Measurements from ENCODE around the gene SORD. TPM values are rescaled to one million over a fixed set of nuclear protein-coding genes. Genes with fewer than 3 reads are reported as not detected.
"Not testable (repeated sequence)": the region's sequence is repeated elsewhere in the genome, so short reads cannot be mapped to it uniquely, and the experiment has no call there.

Gene SORD
- total RNA-seq, 2 experiments from 2014 or later = 14.5 to 15.6 TPM

GRCh38 chr15:45080593-45080992, 57.6 kb downstream of the SORD start:
- H3K36me3 Mint-ChIP-seq; POLR2A ChIA-PET; H3K9me3 Mint-ChIP-seq; DNase-seq; H3K4me3 Mint-ChIP-seq; intact Hi-C loops (cut with micrococcal nuclease); H3K27ac Mint-ChIP-seq; CTCF ChIA-PET; H3K4me1 Mint-ChIP-seq (ENCODE audit: low read depth); H3K27me3 Mint-ChIP-seq: not testable (repeated sequence)

GRCh38 chr15:45082412-45082811, 59.4 kb downstream of the SORD start:
- H3K9me3 Mint-ChIP-seq; intact Hi-C loops (cut with micrococcal nuclease); H3K27me3 Mint-ChIP-seq; H3K27ac Mint-ChIP-seq; DNase-seq; H3K36me3 Mint-ChIP-seq; H3K4me1 Mint-ChIP-seq (ENCODE audit: low read depth); CTCF ChIA-PET; H3K4me3 Mint-ChIP-seq; POLR2A ChIA-PET: not testable (repeated sequence)

GRCh38 chr15:45083223-45083622, 60.2 kb downstream of the SORD start:
- no peak overlapping the region for H3K27ac Mint-ChIP-seq

GRCh38 chr15:45084163-45084562, 61.2 kb downstream of the SORD start:
- Mint-ChIP-seq H3K9me3 (no peaks in the 10 kb centered on the region), H3K27ac (no peak overlapping the region), H3K36me3 (no peaks in the 10 kb centered on the region), H3K4me1 (ENCODE audit: low read depth) (no peaks in the 10 kb centered on the region), H3K4me3 (no peak overlapping the region), H3K27me3 (peaks cover 14% of the 10 kb centered on the region)
- ChIA-PET POLR2A (no interaction called here), CTCF (interaction anchor here (1.2 kb wide), 1 partner anchor 34 kb away, joined by 7 read pairs; no protein-coding TSS in a partner anchor)
- no peak for DNase-seq
- intact Hi-C loops (cut with micrococcal nuclease) = no loop called here

More at GRCh38 chr15:45083223-45083622, 60.2 kb downstream of the SORD start:
- DNase-seq = no peak
- ChIA-PET POLR2A (no interaction called here), CTCF (no interaction called here)
- H3K9me3 Mint-ChIP-seq = no peaks in the 10 kb centered on the region
- H3K27me3 Mint-ChIP-seq = peaks cover 11% of the 10 kb centered on the region
- intact Hi-C loops (cut with micrococcal nuclease) = no loop called here
- no peaks in the 10 kb centered on the region for H3K4me1 Mint-ChIP-seq (ENCODE audit: low read depth)
- H3K36me3 Mint-ChIP-seq = no peaks in the 10 kb centered on the region
- no peak overlapping the region for H3K4me3 Mint-ChIP-seq

GRCh38 chr15:45087513-45087912, 64.5 kb downstream of the SORD start:
- ChIA-PET POLR2A (interaction anchor here (0.6 kb wide), 1 partner anchor 1866 kb away, joined by 3 read pairs; the partner anchor contains the start of gene EPB42), CTCF (no interaction called here)
- H3K4me1 Mint-ChIP-seq (ENCODE audit: low read depth) = no peaks in the 10 kb centered on the region
- H3K4me3 Mint-ChIP-seq = no peak overlapping the region
- peaks cover 28% of the 10 kb centered on the region for H3K27me3 Mint-ChIP-seq
- DNase-seq = no peak
- no peak overlapping the region for H3K27ac Mint-ChIP-seq
- H3K36me3 Mint-ChIP-seq = no peaks in the 10 kb centered on the region
- no peaks in the 10 kb centered on the region for H3K9me3 Mint-ChIP-seq
- intact Hi-C loops (cut with micrococcal nuclease) = no loop called here

GRCh38 chr15:45088801-45089711, 66.1 kb downstream of the SORD start:
- ChIA-PET POLR2A (no interaction called here), CTCF (interaction anchor here (1.9 kb wide), 1 partner anchor 29 kb away, joined by 7 read pairs; no protein-coding TSS in a partner anchor)
- Mint-ChIP-seq H3K9me3 (no peaks in the 10 kb centered on the region), H3K4me3 (no peak overlapping the region), H3K4me1 (ENCODE audit: low read depth) (no peaks in the 10 kb centered on the region), H3K36me3 (no peaks in the 10 kb centered on the region), H3K27ac (no peak overlapping the region), H3K27me3 (peaks cover 26% of the 10 kb centered on the region)
- no peak for DNase-seq
- intact Hi-C loops (cut with micrococcal nuclease) = no loop called here

GRCh38 chr15:45089712-45090373, 66.8 kb downstream of the SORD start:
- CTCF ChIA-PET = interaction anchor here (1.9 kb wide), 1 partner anchor 28 kb away, joined by 7 read pairs; no protein-coding TSS in a partner anchor

GRCh38 chr15:45091161-45091560, 68.2 kb downstream of the SORD start:
- peaks cover 26% of the 10 kb centered on the region for H3K27me3 Mint-ChIP-seq
- no peak overlapping the region for H3K4me3 Mint-ChIP-seq
- H3K36me3 Mint-ChIP-seq = no peaks in the 10 kb centered on the region
- no peak overlapping the region for H3K27ac Mint-ChIP-seq
- no peak for DNase-seq
- H3K9me3 Mint-ChIP-seq = no peaks in the 10 kb centered on the region
- intact Hi-C loops (cut with micrococcal nuclease) = no loop called here
- CTCF ChIA-PET = no interaction called here
- POLR2A ChIA-PET = no interaction called here
- H3K4me1 Mint-ChIP-seq (ENCODE audit: low read depth) = no peaks in the 10 kb centered on the region

More at GRCh38 chr15:45089712-45090373, 66.8 kb downstream of the SORD start:
- no peak overlapping the region for H3K4me3 Mint-ChIP-seq
- H3K9me3 Mint-ChIP-seq = no peaks in the 10 kb centered on the region
- intact Hi-C loops (cut with micrococcal nuclease) = no loop called here
- DNase-seq = no peak
- H3K4me1 Mint-ChIP-seq (ENCODE audit: low read depth) = no peaks in the 10 kb centered on the region
- H3K27me3 Mint-ChIP-seq = peaks cover 26% of the 10 kb centered on the region
- POLR2A ChIA-PET = no interaction called here
- no peak overlapping the region for H3K27ac Mint-ChIP-seq
- no peaks in the 10 kb centered on the region for H3K36me3 Mint-ChIP-seq

- Mint-ChIP-seq H3K4me1 (ENCODE audit: low read depth) (no peaks in the 10 kb centered on the region), H3K36me3 (no peaks in the 10 kb centered on the region), H3K27me3 (peaks cover 26% of the 10 kb centered on the region), H3K27ac (no peak overlapping the region), H3K9me3 (no peaks in the 10 kb centered on the region), H3K4me3 (no peak overlapping the region)
- CTCF ChIA-PET = no interaction called here
- DNase-seq = no peak
- POLR2A ChIA-PET = no interaction called here
- intact Hi-C loops (cut with micrococcal nuclease) = no loop called here
Measured at GRCh38 chr15:45091576-45091975, 68.6 kb downstream of the SORD start.

GRCh38 chr15:45093013-45093412, 70.0 kb downstream of the SORD start:
- CTCF ChIA-PET = no interaction called here
- DNase-seq = no peak
- H3K27me3 Mint-ChIP-seq = peaks cover 17% of the 10 kb centered on the region
- no peaks in the 10 kb centered on the region for H3K36me3 Mint-ChIP-seq
- no peak overlapping the region for H3K27ac Mint-ChIP-seq
- POLR2A ChIA-PET = no interaction called here
- no peaks in the 10 kb centered on the region for H3K9me3 Mint-ChIP-seq
- H3K4me1 Mint-ChIP-seq (ENCODE audit: low read depth) = no peaks in the 10 kb centered on the region
- no peak overlapping the region for H3K4me3 Mint-ChIP-seq
- intact Hi-C loops (cut with micrococcal nuclease) = no loop called here

- ChIA-PET CTCF (no interaction called here), POLR2A (interaction anchor here (0.6 kb wide), 1 partner anchor 49 kb away, joined by 3 read pairs; no protein-coding TSS in a partner anchor)
- Mint-ChIP-seq H3K27me3 (peaks cover 16% of the 10 kb centered on the region), H3K9me3 (no peaks in the 10 kb centered on the region), H3K4me3 (no peak overlapping the region), H3K4me1 (ENCODE audit: low read depth) (no peaks in the 10 kb centered on the region), H3K36me3 (no peaks in the 10 kb centered on the region), H3K27ac (no peak overlapping the region)
- intact Hi-C loops (cut with micrococcal nuclease) = no loop called here
- DNase-seq = no peak
Measured at GRCh38 chr15:45093622-45094357, 70.8 kb downstream of the SORD start.

GRCh38 chr15:45094358-45094730, 71.3 kb downstream of the SORD start:
- H3K4me3 Mint-ChIP-seq = no peak overlapping the region
- ChIA-PET CTCF (interaction anchor here (1.9 kb wide), 1 partner anchor 24 kb away, joined by 7 read pairs; no protein-coding TSS in a partner anchor), POLR2A (no interaction called here)
- no peaks in the 10 kb centered on the region for H3K36me3 Mint-ChIP-seq
- H3K4me1 Mint-ChIP-seq (ENCODE audit: low read depth) = no peaks in the 10 kb centered on the region
- intact Hi-C loops (cut with micrococcal nuclease) = no loop called here
- no peak overlapping the region for H3K27ac Mint-ChIP-seq
- H3K9me3 Mint-ChIP-seq = no peaks in the 10 kb centered on the region
- no peak for DNase-seq
- peaks cover 14% of the 10 kb centered on the region for H3K27me3 Mint-ChIP-seq
